Keratinocyte (primary cell): Measurements from ENCODE around the gene ZHX3. TPM values are rescaled to one million over a fixed set of nuclear protein-coding genes. Genes with fewer than 3 reads are reported as not detected.

ENCODE experiments used
- DNase-seq: peaks from one replicate; pipeline ENCODE4 v3.0.0-alpha.2; 2011; ENCODE audit warnings: low read depth, missing footprints, low spot score
- FAIRE-seq: peaks from 2 replicates; lab custom pipeline; 2011; peaks lifted over from hg19 to GRCh38; lab: Jason Lieb, UNC
- H2AFZ ChIP-seq: 2 replicates; pipeline ENCODE4 v1.6.0; 2012; ENCODE audit warnings: low read length, control low read depth, inconsistent platforms; ENCODE audit not compliant: control insufficient read depth
- H3K27ac ChIP-seq: 2 replicates; pipeline ENCODE4 v1.5.1; 2011; ENCODE audit warnings: low read length; ENCODE audit not compliant: control insufficient read depth, insufficient read depth
- H3K27me3 ChIP-seq: 3 replicates; pipeline ENCODE4 v1.6.0; 2011; ENCODE audit warnings: low read length; ENCODE audit not compliant: control insufficient read depth, insufficient read depth; ENCODE audit errors: extremely low read depth
- H3K36me3 ChIP-seq, 2 experiments: 2 replicates in 1 of 2; 3 replicates in 1 of 2; pipeline ENCODE4 v1.5.1; 2011; ENCODE audit warnings: low read length in 2 of 2, mild to moderate bottlenecking in 1 of 2; ENCODE audit not compliant: control insufficient read depth in 2 of 2, insufficient read depth in 2 of 2; ENCODE audit errors: extremely low read depth in 1 of 2
- H3K4me1 ChIP-seq: 3 replicates; pipeline ENCODE4 v1.5.1; 2011; ENCODE audit warnings: low read length; ENCODE audit not compliant: control insufficient read depth, insufficient read depth; ENCODE audit errors: extremely low read depth
- H3K4me2 ChIP-seq: 3 replicates; pipeline ENCODE4 v1.6.0; 2011; ENCODE audit warnings: low read depth, low read length; ENCODE audit not compliant: control insufficient read depth, insufficient read depth; ENCODE audit errors: extremely low read depth
- H3K4me3 ChIP-seq, 3 experiments: fragments of 200-600 bp in 1 of 3; sonication (generic) in 1 of 3; 2 replicates in 2 of 3; 3 replicates in 1 of 3; pipeline ENCODE4 v1.5.1; 2011 to 2016; ENCODE audit warnings: low read length in 3 of 3, mild to moderate bottlenecking in 3 of 3, control low read depth in 2 of 3, inconsistent platforms in 1 of 3, low read depth in 1 of 3, mixed read lengths in 1 of 3, mixed run types in 1 of 3, moderate library complexity in 1 of 3; ENCODE audit not compliant: control insufficient read depth in 2 of 3, insufficient read depth in 2 of 3; ENCODE audit errors: extremely low read depth in 1 of 3
- H3K79me2 ChIP-seq: 2 replicates; pipeline ENCODE4 v1.6.0; 2012; ENCODE audit warnings: low read length; ENCODE audit not compliant: control insufficient read depth, insufficient read depth
- H3K9ac ChIP-seq: 3 replicates; pipeline ENCODE4 v1.6.0; 2011; ENCODE audit warnings: low read length; ENCODE audit not compliant: control insufficient read depth, insufficient read depth; ENCODE audit errors: extremely low read depth
- H3K9me1 ChIP-seq: 3 replicates; pipeline ENCODE4 v1.6.0; 2011; ENCODE audit warnings: low read length; ENCODE audit not compliant: control insufficient read depth, insufficient read depth; ENCODE audit errors: extremely low read depth
- H3K9me3 ChIP-seq: 2 replicates; pipeline ENCODE4 v1.5.1; 2012; ENCODE audit warnings: low read depth, low read length; ENCODE audit not compliant: control insufficient read depth
- H4K20me1 ChIP-seq: 3 replicates; pipeline ENCODE4 v1.6.0; 2011; ENCODE audit warnings: low read length; ENCODE audit not compliant: control insufficient read depth, insufficient read depth; ENCODE audit errors: extremely low read depth
- EZH2 ChIP-seq: IDR thresholded peaks from one replicate; pipeline ENCODE4 v1.6.1; 2012; ENCODE audit warnings: inconsistent platforms, mild to moderate bottlenecking, low read length, moderate library complexity
- dilution Hi-C: fragments of 300-500 bp; cut with MboI; formaldehyde crosslinking; loops from one replicate; pipeline ENCODE4 v1.7.0; 2020; ENCODE audit warnings: low sequenced_read_pairs; ENCODE audit not compliant: extremely low pct_ligation_motif_present
- polyA plus RNA-seq, 5 experiments: library from polyadenylated mRNA; depleted of rRNA in 3 of 5; stranded (reverse) in 3 of 5; stranded (forward) in 1 of 5; unstranded in 1 of 5; fragments of >200 nt; gene quantifications; 1 replicate in 1 of 5; 2 replicates in 3 of 5; 3 replicates in 1 of 5; pipeline versions ENCODE4 v1.2.1 to v1.2.3, GENCODE V29; 2011 to 2012; ENCODE audit warnings: missing spikeins in 2 of 5, low read depth in 1 of 5, low replicate concordance in 1 of 5
- TF ChIP-seq, protein P1 (sequence below), 3 experiments: IDR thresholded peaks in 1 of 3; conservative IDR thresholded peaks in 1 of 3; optimal IDR thresholded peaks in 1 of 3; 2 replicates in 2 of 3; 3 replicates in 1 of 3; pipeline versions ENCODE3 to v1.5.1; 2011; ENCODE audit warnings: low read length in 3 of 3, mild to moderate bottlenecking in 3 of 3, moderate library complexity in 2 of 3, control low read depth in 1 of 3, inconsistent platforms in 1 of 3; ENCODE audit not compliant: insufficient read depth in 2 of 3; ENCODE audit errors: extremely low read depth in 1 of 3

The ZHX3 gene
- polyA plus RNA-seq, 1 donor (not counting 4 experiments of a cell fraction or from before 2014, with no cell fraction given): 16.5 TPM

DNA sequence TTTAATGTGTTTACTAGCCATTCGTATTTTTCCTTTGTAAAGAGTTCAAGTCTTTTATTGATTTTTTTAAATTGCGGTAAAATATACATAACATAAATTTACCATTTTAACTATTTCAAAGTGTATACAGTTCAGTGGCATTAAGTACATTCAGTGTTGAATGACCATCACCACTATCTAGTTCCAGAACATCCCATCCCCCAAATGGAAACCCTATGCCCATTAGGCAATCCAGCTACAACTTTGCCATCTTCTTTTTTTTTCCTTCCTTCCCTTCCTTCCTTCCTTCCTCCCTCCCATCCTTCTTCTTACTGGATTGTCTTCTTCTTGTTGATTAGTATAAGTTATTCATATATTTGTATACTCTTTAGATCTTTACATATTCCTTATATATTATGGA lies 31.7 kb upstream of the ZHX3 start:
- peaks cover 12 to 42% of the 10 kb centered on the region in 2 experiments for H3K36me3 ChIP-seq
- peaks cover 2% of the 10 kb centered on the region for H3K4me1 ChIP-seq
- H3K27ac ChIP-seq: no peak overlapping the region
- H2AFZ ChIP-seq: no peak overlapping the region
- TF ChIP-seq, protein P1, sequence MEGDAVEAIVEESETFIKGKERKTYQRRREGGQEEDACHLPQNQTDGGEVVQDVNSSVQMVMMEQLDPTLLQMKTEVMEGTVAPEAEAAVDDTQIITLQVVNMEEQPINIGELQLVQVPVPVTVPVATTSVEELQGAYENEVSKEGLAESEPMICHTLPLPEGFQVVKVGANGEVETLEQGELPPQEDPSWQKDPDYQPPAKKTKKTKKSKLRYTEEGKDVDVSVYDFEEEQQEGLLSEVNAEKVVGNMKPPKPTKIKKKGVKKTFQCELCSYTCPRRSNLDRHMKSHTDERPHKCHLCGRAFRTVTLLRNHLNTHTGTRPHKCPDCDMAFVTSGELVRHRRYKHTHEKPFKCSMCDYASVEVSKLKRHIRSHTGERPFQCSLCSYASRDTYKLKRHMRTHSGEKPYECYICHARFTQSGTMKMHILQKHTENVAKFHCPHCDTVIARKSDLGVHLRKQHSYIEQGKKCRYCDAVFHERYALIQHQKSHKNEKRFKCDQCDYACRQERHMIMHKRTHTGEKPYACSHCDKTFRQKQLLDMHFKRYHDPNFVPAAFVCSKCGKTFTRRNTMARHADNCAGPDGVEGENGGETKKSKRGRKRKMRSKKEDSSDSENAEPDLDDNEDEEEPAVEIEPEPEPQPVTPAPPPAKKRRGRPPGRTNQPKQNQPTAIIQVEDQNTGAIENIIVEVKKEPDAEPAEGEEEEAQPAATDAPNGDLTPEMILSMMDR (optimal IDR thresholded peaks at IDR 0.05 in 1 of 3, IDR thresholded peaks at IDR 0.05 in 1 of 3, conservative IDR thresholded peaks at IDR 0.05 in 1 of 3; ENCODE audit: extremely low read depth in 1 of 3, insufficient read depth in 2 of 3, low read length in 3 of 3): no peak
- TF ChIP-seq EZH2: no peak
- no peaks in the 10 kb centered on the region for H3K9me3 ChIP-seq
- no peak overlapping the region for H3K4me2 ChIP-seq
- no peak overlapping the region for H3K4me3 ChIP-seq
- dilution Hi-C loops: no loop called here
- no peaks in the 10 kb centered on the region for H4K20me1 ChIP-seq
- H3K9me1 ChIP-seq: no peaks in the 10 kb centered on the region
- H3K27me3 ChIP-seq: no peaks in the 10 kb centered on the region
- DNase-seq (no peak), FAIRE-seq (no peak)
- no peak overlapping the region for H3K9ac ChIP-seq
- H3K79me2 ChIP-seq: peaks cover 3% of the 10 kb centered on the region

DNA sequence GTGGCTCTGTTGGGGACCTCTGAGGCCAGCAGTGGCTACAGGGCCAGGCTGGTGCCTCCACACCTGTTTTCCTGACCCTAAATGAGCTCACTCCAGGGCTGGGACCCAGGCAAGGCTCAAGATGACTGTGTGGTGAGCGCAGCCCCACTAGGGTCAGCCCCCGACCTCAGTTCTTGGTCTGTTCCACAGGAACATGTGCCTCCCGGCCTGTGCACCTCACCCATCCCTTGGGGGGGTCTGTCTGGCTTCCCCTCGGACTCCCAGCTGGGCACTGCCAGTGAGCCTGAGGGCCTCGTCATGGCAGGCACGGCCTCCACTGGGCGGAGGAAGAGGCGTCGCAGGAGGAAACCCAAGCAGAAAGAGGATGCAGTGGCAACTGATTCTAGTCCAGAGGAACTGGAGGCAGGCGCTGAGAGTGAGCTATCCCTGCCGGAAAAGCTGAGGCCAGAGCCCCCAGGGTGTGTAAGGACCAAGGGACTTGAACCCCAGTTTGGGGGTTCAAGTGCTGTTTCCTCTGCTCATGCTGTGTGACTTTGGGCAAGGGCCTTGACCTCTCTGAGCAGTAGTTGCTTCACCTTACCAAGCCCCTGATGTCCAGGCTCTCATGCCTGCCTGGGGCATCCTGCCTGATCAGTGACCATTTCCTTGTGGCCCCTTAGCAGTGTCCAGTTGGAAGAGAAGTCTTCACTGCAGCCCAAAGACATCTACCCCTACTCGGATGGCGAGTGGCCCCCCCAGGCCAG lies 31.1 kb upstream of the ZHX3 start:
- no peaks in the 10 kb centered on the region for H3K9me3 ChIP-seq
- TF ChIP-seq, protein P1 (optimal IDR thresholded peaks at IDR 0.05 in 1 of 3, IDR thresholded peaks at IDR 0.05 in 1 of 3, conservative IDR thresholded peaks at IDR 0.05 in 1 of 3; ENCODE audit: extremely low read depth in 1 of 3, insufficient read depth in 2 of 3, low read length in 3 of 3): no peak
- no peak for TF ChIP-seq EZH2
- no peak overlapping the region for H3K4me3 ChIP-seq
- no peak overlapping the region for H3K9ac ChIP-seq
- H2AFZ ChIP-seq: no peak overlapping the region
- no peak overlapping the region for H3K27ac ChIP-seq
- DNase-seq (no peak), FAIRE-seq (no peak)
- dilution Hi-C loops: no loop called here
- H3K9me1 ChIP-seq: no peaks in the 10 kb centered on the region
- no peaks in the 10 kb centered on the region for H3K27me3 ChIP-seq
- H3K4me1 ChIP-seq: peaks cover 4% of the 10 kb centered on the region
- no peak overlapping the region for H3K4me2 ChIP-seq
- peaks cover 6% of the 10 kb centered on the region for H3K79me2 ChIP-seq
- H4K20me1 ChIP-seq: no peaks in the 10 kb centered on the region
- H3K36me3 ChIP-seq: peaks cover 15 to 38% of the 10 kb centered on the region in 2 experiments
